ENCODE results near the gene APPL2. TPM values are rescaled to one million over a fixed set of nuclear protein-coding genes. Genes with fewer than 3 reads are reported as not detected.

The APPL2 gene
- total RNA-seq, 2 donors from 2014 or later: 13.2 to 26.4 TPM

GRCh38 chr12:105223884-105224283 lies 12.1 kb downstream of the APPL2 start:
- ATAC-seq: no peak
- Mint-ChIP-seq H3K4me3 (no peak overlapping the region), H3K27ac (no peak overlapping the region), H3K36me3 (peaks cover 7% of the 10 kb centered on the region), H3K4me1 (ENCODE audit: low read depth in 2 of 2) (peaks cover 38 to 51% of the 10 kb centered on the region in 2 donors), H3K9me3 (no peaks in the 10 kb centered on the region), H3K27me3 (no peaks in the 10 kb centered on the region)
- DNase-seq (ENCODE audit: low spot score): no peak

- Mint-ChIP-seq H3K9me3 (no peaks in the 10 kb centered on the region), H3K4me3 (no peak overlapping the region), H3K27ac (no peak overlapping the region), H3K36me3 (peaks cover 7% of the 10 kb centered on the region), H3K4me1 (ENCODE audit: low read depth in 2 of 2) (peaks cover 38 to 46% of the 10 kb centered on the region in 2 donors), H3K27me3 (no peaks in the 10 kb centered on the region)
- no peak for DNase-seq (ENCODE audit: low spot score)
- no peak for ATAC-seq
Measured at GRCh38 chr12:105223352-105223845, 12.6 kb downstream of the APPL2 start.

GRCh38 chr12:105222726-105223351 lies 13.1 kb downstream of the APPL2 start:
- Mint-ChIP-seq H3K27me3 (no peaks in the 10 kb centered on the region), H3K36me3 (peaks cover 7% of the 10 kb centered on the region), H3K27ac (peak overlapping the region in 1 of 2 donors; percentile 17), H3K4me1 (ENCODE audit: low read depth in 2 of 2) (peaks cover 38 to 45% of the 10 kb centered on the region in 2 donors), H3K9me3 (no peaks in the 10 kb centered on the region), H3K4me3 (no peak overlapping the region)
- ATAC-seq (no peak), DNase-seq (ENCODE audit: low spot score) (no peak)

DNA sequence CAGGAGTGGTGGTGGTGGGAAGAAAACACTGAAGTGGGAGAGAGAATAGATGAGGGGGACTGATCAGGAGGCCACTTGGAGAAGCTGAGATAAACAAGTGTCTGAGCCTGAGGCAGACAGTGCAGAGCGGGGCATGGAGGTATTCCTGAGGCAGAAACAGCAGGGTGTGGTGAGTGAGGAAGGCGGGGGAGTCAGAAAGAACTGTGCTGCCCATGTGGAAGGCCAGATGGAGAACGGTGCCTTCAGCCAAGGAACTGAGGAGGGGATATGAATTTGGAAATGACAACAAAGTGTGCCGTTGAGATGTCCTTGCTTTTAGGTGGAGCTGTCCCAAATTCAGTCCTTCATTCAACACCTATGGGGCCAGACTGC lies 13.7 kb downstream of the APPL2 start:
- Mint-ChIP-seq H3K36me3 (peaks cover 4% of the 10 kb centered on the region), H3K4me3 (no peak overlapping the region), H3K4me1 (ENCODE audit: low read depth in 2 of 2) (peaks cover 34 to 40% of the 10 kb centered on the region in 2 donors), H3K27me3 (no peaks in the 10 kb centered on the region), H3K27ac (peak overlapping the region in 1 of 2 donors; percentile 78), H3K9me3 (no peaks in the 10 kb centered on the region)
- ATAC-seq (no peak), DNase-seq (ENCODE audit: low spot score) (no peak)

DNA sequence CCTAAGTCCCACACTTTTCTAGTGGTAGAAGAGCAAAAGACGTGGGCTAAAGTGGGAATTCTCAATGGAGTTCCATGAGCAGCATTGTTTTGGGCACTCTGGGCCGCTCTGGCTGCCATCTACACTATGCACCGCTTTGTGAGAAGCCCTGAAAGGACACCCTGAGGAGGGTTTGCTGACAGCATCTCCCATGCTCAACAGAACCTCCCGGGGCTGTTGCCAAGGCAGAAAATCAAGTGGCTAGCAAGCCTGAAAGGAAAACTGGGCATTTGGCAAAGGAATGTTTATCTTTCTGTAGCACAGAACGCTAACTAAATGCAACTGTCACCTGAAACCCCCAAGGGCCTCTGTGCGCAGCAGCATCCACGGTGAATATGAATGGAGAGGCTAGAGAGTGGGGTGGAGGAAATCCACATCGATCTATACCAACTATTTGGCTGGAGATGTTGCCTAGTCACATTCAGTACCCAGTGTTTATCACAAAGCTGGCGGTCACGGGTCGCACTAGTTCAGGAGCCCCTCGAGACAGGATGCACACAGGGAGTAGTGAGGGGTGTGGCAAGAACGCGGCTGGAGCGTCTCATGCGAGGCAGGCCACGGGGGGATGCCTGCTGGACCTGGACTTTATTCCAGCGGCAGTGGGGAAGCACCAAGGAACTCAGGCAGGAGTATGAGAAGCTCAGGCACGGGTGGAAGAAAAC lies 14.2 kb downstream of the APPL2 start:
- Mint-ChIP-seq H3K4me3 (no peak overlapping the region), H3K4me1 (ENCODE audit: low read depth in 2 of 2) (peaks cover 33 to 39% of the 10 kb centered on the region in 2 donors)

GRCh38 chr12:105220929-105221290 lies 15.1 kb downstream of the APPL2 start:
- ATAC-seq: no peak
- H3K36me3 Mint-ChIP-seq: peaks cover 11% of the 10 kb centered on the region
- no peak overlapping the region for H3K27ac Mint-ChIP-seq

More for the DNA sequence above, 14.2 kb downstream of the APPL2 start:
- Mint-ChIP-seq H3K27ac (peak overlapping the region in 1 of 2 donors; percentile 78), H3K9me3 (no peaks in the 10 kb centered on the region), H3K27me3 (no peaks in the 10 kb centered on the region), H3K36me3 (peaks cover 8% of the 10 kb centered on the region)
- ATAC-seq: no peak
- DNase-seq (ENCODE audit: low spot score): no peak

DNA sequence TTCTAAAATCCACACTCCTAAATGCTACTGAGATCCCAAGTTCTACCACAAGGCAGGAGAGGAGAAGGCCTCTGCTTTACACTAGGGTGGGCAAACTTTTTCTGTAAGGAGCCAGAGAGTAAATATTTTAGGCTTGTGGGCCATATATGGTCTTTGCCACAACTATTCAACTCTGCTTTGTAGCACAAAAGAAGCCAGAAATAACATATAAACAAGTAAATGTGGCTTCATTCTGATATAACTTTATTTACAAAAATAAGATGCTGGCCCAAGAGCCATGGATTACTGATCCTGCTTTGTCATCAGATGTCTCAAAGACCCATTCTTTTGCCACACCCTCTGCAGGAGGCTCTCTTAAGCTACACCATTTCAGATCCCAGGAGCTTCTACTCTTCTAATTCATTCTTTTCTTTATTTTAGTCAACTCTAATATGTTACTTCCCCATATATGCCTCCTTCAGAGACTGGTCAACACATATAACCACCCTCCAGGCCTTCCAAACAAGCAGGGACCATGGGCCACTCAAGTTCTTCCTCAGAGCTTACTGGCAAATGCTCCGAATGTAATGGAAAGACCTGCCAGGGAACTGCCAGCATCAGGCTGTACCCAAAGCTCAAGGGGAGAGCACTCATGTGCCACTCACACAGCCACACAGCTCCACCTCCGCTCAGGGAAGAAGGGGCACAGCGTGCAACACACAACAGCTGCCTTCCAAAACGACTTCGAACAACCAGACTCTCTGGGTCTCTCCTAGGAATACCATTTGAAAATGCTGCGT lies 15.6 kb downstream of the APPL2 start:
- H3K27me3 Mint-ChIP-seq: no peaks in the 10 kb centered on the region
- ATAC-seq (no peak), DNase-seq (ENCODE audit: low spot score) (no peak)
- H3K27ac Mint-ChIP-seq: peak overlapping the region in 1 of 2 donors; percentile 17
- peaks cover 25 to 29% of the 10 kb centered on the region in 2 donors for H3K4me1 Mint-ChIP-seq (ENCODE audit: low read depth in 2 of 2)
- no peaks in the 10 kb centered on the region for H3K9me3 Mint-ChIP-seq
- peaks cover 11% of the 10 kb centered on the region for H3K36me3 Mint-ChIP-seq
- H3K4me3 Mint-ChIP-seq: no peak overlapping the region

More at GRCh38 chr12:105220929-105221290, 15.1 kb downstream of the APPL2 start:
- no peak for DNase-seq (ENCODE audit: low spot score)
- Mint-ChIP-seq H3K27me3 (no peaks in the 10 kb centered on the region), H3K4me3 (no peak overlapping the region), H3K4me1 (ENCODE audit: low read depth in 2 of 2) (peaks cover 28 to 32% of the 10 kb centered on the region in 2 donors), H3K9me3 (no peaks in the 10 kb centered on the region)

DNA sequence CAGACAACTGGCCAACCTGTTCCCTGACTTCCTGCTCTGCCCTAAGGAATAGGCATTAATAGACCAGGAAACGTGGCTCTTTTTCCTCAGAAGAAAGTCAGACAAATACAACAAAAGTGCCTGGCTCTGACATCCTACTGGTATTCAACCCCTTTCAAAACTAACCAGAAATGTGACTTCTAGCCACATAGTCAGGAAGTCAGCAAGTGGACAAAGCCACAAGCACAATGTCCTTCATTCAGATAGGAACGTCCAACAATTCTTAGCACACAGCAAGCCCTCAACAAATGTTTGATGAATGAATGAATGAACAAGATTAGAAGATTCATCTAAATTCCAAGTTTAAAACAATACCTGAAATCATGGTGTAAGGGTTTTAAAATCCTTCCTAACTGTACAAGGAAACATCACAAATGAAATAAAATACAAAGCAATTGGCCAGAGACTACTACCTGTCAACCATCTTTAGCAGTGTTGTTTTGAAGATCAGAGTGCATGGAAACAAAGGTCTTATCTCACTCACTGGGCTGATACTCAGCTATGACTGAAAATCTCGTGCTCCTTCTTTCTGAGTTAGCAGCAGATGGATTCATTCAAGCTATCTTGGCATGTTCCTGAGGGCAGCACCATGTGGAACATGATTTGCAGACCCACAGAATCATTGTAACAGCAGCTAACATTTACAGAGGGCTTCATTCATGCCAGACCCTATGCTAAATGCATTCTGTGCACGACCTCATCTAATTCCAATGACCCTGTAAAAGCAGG lies 16.5 kb downstream of the APPL2 start:
- Mint-ChIP-seq H3K4me1 (ENCODE audit: low read depth in 2 of 2) (peaks cover 25 to 29% of the 10 kb centered on the region in 2 donors), H3K9me3 (no peaks in the 10 kb centered on the region), H3K36me3 (peaks cover 11% of the 10 kb centered on the region), H3K4me3 (no peak overlapping the region), H3K27me3 (no peaks in the 10 kb centered on the region), H3K27ac (no peak overlapping the region)
- ATAC-seq: no peak
- no peak for DNase-seq (ENCODE audit: low spot score)

GRCh38 chr12:105218434-105218833 lies 17.5 kb downstream of the APPL2 start:
- no peaks in the 10 kb centered on the region for H3K27me3 Mint-ChIP-seq
- ATAC-seq: no peak
- H3K36me3 Mint-ChIP-seq: peaks cover 11% of the 10 kb centered on the region

GRCh38 chr12:105214670-105215375 lies 21.2 kb downstream of the APPL2 start:
- Mint-ChIP-seq H3K9me3 (no peaks in the 10 kb centered on the region), H3K36me3 (peaks cover 18% of the 10 kb centered on the region), H3K27me3 (no peaks in the 10 kb centered on the region), H3K4me1 (ENCODE audit: low read depth in 2 of 2) (peaks cover 6 to 10% of the 10 kb centered on the region in 2 donors), H3K4me3 (no peak overlapping the region), H3K27ac (no peak overlapping the region)
- ATAC-seq (no peak), DNase-seq (ENCODE audit: low spot score) (no peak)

More at GRCh38 chr12:105218434-105218833, 17.5 kb downstream of the APPL2 start:
- Mint-ChIP-seq H3K4me1 (ENCODE audit: low read depth in 2 of 2) (peaks cover 24 to 25% of the 10 kb centered on the region in 2 donors), H3K27ac (no peak overlapping the region), H3K4me3 (no peak overlapping the region), H3K9me3 (no peaks in the 10 kb centered on the region)
- DNase-seq (ENCODE audit: low spot score): no peak

DNA sequence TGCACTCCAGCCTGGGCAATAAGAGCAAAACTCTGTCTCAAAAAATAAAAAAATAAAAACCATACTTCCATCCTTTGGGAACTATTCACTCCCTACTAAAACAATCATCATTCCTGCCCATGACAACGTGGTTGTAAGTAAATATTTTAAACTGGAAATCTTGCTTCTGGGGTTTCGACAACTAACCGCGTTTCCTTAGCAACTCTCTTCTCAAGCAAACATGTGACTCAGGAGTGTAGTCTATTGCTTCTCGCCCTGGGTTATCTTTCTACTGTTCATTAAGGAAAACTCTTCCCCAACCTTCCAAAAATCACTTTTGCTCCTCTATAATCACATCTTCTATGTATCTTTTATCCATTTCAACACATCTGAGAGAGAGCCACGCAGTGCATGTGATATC lies 21.8 kb downstream of the APPL2 start:
- ATAC-seq: no peak
- H3K27ac Mint-ChIP-seq: no peak overlapping the region
- H3K4me1 Mint-ChIP-seq (ENCODE audit: low read depth in 2 of 2): peaks cover under 1 to 5% of the 10 kb centered on the region in 2 donors
- DNase-seq (ENCODE audit: low spot score): no peak
- no peaks in the 10 kb centered on the region for H3K9me3 Mint-ChIP-seq
- no peak overlapping the region for H3K4me3 Mint-ChIP-seq
- H3K27me3 Mint-ChIP-seq: no peaks in the 10 kb centered on the region
- peaks cover 18% of the 10 kb centered on the region for H3K36me3 Mint-ChIP-seq

- no peak overlapping the region for H3K27ac Mint-ChIP-seq
- H3K36me3 Mint-ChIP-seq: peaks cover 17% of the 10 kb centered on the region
- no peak for DNase-seq (ENCODE audit: low spot score)
- no peak for ATAC-seq
- no peaks in the 10 kb centered on the region for H3K9me3 Mint-ChIP-seq
- H3K4me1 Mint-ChIP-seq (ENCODE audit: low read depth in 2 of 2): peaks cover 0 to 5% of the 10 kb centered on the region in 2 donors
- no peak overlapping the region for H3K4me3 Mint-ChIP-seq
- H3K27me3 Mint-ChIP-seq: no peaks in the 10 kb centered on the region
Measured at GRCh38 chr12:105212438-105212837, 23.5 kb downstream of the APPL2 start.

GRCh38 chr12:105209091-105209490 lies 26.9 kb downstream of the APPL2 start:
- Mint-ChIP-seq H3K27me3 (no peaks in the 10 kb centered on the region), H3K27ac (no peak overlapping the region), H3K36me3 (peaks cover 7% of the 10 kb centered on the region), H3K4me1 (ENCODE audit: low read depth in 2 of 2) (peaks cover 0 to 5% of the 10 kb centered on the region in 2 donors), H3K9me3 (no peaks in the 10 kb centered on the region), H3K4me3 (no peak overlapping the region)
- ATAC-seq: no peak
- DNase-seq (ENCODE audit: low spot score): no peak
